ENCODE data around the gene NAA35.

Gene NAA35

GRCh38 chr9:85900504-85901201 is 40.3 kb upstream of the NAA35 start:
- CTCF ChIA-PET = interaction anchor here (0.7 to 2.1 kb wide), 9 partner anchors 8 to 199 kb away, joined by 3 to 7 read pairs (median 3); no protein-coding TSS in a partner anchor
- TF ChIP-seq, protein P1, sequence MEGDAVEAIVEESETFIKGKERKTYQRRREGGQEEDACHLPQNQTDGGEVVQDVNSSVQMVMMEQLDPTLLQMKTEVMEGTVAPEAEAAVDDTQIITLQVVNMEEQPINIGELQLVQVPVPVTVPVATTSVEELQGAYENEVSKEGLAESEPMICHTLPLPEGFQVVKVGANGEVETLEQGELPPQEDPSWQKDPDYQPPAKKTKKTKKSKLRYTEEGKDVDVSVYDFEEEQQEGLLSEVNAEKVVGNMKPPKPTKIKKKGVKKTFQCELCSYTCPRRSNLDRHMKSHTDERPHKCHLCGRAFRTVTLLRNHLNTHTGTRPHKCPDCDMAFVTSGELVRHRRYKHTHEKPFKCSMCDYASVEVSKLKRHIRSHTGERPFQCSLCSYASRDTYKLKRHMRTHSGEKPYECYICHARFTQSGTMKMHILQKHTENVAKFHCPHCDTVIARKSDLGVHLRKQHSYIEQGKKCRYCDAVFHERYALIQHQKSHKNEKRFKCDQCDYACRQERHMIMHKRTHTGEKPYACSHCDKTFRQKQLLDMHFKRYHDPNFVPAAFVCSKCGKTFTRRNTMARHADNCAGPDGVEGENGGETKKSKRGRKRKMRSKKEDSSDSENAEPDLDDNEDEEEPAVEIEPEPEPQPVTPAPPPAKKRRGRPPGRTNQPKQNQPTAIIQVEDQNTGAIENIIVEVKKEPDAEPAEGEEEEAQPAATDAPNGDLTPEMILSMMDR (IDR thresholded peaks at IDR 0.05; ENCODE audit: control extremely low read depth, extremely low read depth, low read depth, missing control alignments) = peak; percentile 47
- peak; percentile 38 for DNase-seq (ENCODE audit: extremely low spot score)
- POLR2A ChIA-PET = interaction anchor here (0.6 kb wide), 1 partner anchor 27 kb away, joined by 6 read pairs; no protein-coding TSS in a partner anchor

DNA sequence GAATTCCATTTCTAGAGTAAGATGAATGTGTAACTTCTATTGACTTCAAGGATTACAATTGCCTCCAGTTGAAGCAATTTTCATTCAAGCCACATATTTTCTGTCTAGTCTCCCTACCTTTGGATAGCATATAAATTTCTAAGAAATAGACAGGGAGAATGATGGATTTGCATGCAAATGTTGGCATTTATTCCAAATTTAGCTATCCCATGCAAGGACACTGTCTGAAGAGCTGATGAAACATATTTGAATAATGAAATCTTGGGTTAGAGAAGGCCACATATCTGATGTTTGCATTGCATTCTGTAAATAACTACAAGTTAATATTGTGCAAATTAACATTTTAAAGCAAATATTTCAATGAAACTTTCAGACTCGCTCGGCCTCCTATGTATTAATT is 36.0 kb upstream of the NAA35 start:
- POLR2A ChIA-PET = no interaction called here
- DNase-seq (ENCODE audit: extremely low spot score) = no peak
- TF ChIP-seq, protein P1 (IDR thresholded peaks at IDR 0.05; ENCODE audit: control extremely low read depth, extremely low read depth, low read depth, missing control alignments) = no peak
- CTCF ChIA-PET = interaction anchor here (0.9 to 1.2 kb wide), 2 partner anchors 25 to 28 kb away, joined by 3 read pairs; no protein-coding TSS in a partner anchor

DNA sequence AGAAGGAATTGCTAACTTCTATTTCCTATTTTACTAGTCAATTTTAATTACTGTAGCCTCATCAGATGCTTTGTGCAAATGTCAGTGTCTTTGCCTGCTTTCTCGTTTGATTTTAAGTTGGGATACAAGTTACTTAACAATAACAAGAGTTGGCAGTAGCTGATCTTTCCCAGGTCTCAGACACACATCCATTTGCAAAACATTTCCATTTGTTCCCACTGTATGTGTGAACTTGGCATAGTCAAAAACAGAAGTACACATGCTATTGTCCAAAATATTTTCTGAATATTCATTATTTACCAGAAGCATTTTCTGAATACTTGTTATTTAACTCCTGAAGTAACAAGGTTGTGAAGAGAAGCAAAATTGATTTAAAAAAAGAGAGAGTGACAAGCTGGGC is 35.0 kb upstream of the NAA35 start:
- CTCF ChIA-PET = interaction anchor here (0.9 kb wide), 1 partner anchor 29 kb away, joined by 3 read pairs; no protein-coding TSS in a partner anchor
- TF ChIP-seq, protein P1 (IDR thresholded peaks at IDR 0.05; ENCODE audit: control extremely low read depth, extremely low read depth, low read depth, missing control alignments) = no peak
- DNase-seq (ENCODE audit: extremely low spot score) = no peak
- POLR2A ChIA-PET = no interaction called here

DNA sequence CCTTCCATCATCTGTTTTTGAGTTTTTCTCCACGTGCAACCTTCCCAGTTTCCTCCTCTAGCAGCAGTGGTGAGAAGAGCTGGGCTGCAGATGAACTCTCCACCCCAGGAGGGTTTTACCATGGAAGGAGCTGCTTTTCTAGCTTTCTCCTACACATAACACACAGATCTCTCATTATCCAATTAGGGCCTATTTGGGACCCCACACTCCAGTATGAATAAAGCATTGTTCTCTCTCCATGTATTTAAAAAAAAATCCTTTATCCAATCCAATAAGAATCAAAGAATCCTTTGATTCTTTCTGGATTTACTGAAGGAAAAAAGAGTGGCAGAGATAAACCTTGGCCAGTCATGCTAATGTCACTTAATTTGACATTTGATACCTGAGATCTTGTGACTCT is 31.6 kb upstream of the NAA35 start:
- TF ChIP-seq, protein P1 (IDR thresholded peaks at IDR 0.05; ENCODE audit: control extremely low read depth, extremely low read depth, low read depth, missing control alignments) = no peak
- CTCF ChIA-PET = interaction anchor here (0.9 to 1.5 kb wide), 3 partner anchors 9 to 50 kb away, joined by 3 read pairs; no protein-coding TSS in a partner anchor
- no peak for DNase-seq (ENCODE audit: extremely low spot score)
- POLR2A ChIA-PET = no interaction called here

DNA sequence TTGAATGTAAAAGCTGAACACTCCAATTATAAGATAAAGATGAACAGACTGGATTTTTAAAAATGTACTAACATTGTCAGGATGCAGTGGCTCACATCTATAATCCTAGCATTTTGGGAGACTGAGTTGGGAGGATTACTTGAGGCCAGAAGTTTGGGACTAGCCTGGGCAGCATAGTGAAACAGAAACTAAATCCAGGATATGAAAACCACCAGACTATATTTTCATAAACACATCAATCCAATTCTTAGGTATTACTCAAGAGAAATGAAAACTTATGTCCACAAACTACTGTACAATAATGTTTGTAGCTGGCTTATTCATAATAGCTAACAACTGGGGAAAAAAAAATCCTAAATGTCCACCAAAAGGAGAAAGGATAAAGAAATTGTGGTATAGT is 26.8 kb upstream of the NAA35 start:
- TF ChIP-seq, protein P1 (IDR thresholded peaks at IDR 0.05; ENCODE audit: control extremely low read depth, extremely low read depth, low read depth, missing control alignments) = no peak
- POLR2A ChIA-PET = no interaction called here
- CTCF ChIA-PET = no interaction called here
- no peak for DNase-seq (ENCODE audit: extremely low spot score)

GRCh38 chr9:85917756-85918155 is 23.2 kb upstream of the NAA35 start:
- TF ChIP-seq, protein P1 (IDR thresholded peaks at IDR 0.05; ENCODE audit: control extremely low read depth, extremely low read depth, low read depth, missing control alignments) = no peak
- ChIA-PET POLR2A (no interaction called here), CTCF (no interaction called here)
- DNase-seq (ENCODE audit: extremely low spot score) = no peak
